Measurements from ENCODE around the gene SLIT3. TPM values are rescaled to one million over a fixed set of nuclear protein-coding genes. Genes with fewer than 3 reads are reported as not detected.
"Not testable (repeated sequence)": the region's sequence is repeated elsewhere in the genome, so short reads cannot be mapped to it uniquely, and the experiment has no call there.

SLIT3 gene
- total RNA-seq, 1 experiment from 2014 or later = 0.44 TPM

- Histone ChIP-seq H3K9ac (ENCODE audit: low read length) (no peak overlapping the region), H2AFZ (ENCODE audit: low read length) (no peak overlapping the region), H3K79me2 (ENCODE audit: low read length) (no peaks in the 10 kb centered on the region), H3K9me2 (replicated peaks; ENCODE audit: low read length) (no peaks in the 10 kb centered on the region), H3K27ac (ENCODE audit: low read length) (no peak overlapping the region), H3K4me2 (ENCODE audit: low read length) (no peak overlapping the region), H4K20me1 (ENCODE audit: low read length) (no peaks in the 10 kb centered on the region), H3F3A (ENCODE audit: low read length, unreplicated experiment) (no peaks in the 10 kb centered on the region), H3K4me3 (ENCODE audit: low read length) (no peak overlapping the region), H3K9me3 (ENCODE audit: low read length) (no peaks in the 10 kb centered on the region), H3K4me1 (ENCODE audit: insufficient read depth, low read length) (no peaks in the 10 kb centered on the region), H3K36me3 (ENCODE audit: low read depth, low read length) (no peaks in the 10 kb centered on the region), H3K27me3 (ENCODE audit: low read length) (no peaks in the 10 kb centered on the region)
- no peak for DNase-seq
- no peak for ATAC-seq
- TF ChIP-seq EZH2 (IDR thresholded peaks at IDR 0.05; ENCODE audit: low read length, unreplicated experiment) (no peak), EZH2phosphoT487 (IDR thresholded peaks at IDR 0.05; ENCODE audit: borderline replicate concordance, low read length) (no peak)
- TF ChIP-seq, protein P1, sequence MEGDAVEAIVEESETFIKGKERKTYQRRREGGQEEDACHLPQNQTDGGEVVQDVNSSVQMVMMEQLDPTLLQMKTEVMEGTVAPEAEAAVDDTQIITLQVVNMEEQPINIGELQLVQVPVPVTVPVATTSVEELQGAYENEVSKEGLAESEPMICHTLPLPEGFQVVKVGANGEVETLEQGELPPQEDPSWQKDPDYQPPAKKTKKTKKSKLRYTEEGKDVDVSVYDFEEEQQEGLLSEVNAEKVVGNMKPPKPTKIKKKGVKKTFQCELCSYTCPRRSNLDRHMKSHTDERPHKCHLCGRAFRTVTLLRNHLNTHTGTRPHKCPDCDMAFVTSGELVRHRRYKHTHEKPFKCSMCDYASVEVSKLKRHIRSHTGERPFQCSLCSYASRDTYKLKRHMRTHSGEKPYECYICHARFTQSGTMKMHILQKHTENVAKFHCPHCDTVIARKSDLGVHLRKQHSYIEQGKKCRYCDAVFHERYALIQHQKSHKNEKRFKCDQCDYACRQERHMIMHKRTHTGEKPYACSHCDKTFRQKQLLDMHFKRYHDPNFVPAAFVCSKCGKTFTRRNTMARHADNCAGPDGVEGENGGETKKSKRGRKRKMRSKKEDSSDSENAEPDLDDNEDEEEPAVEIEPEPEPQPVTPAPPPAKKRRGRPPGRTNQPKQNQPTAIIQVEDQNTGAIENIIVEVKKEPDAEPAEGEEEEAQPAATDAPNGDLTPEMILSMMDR (conservative IDR thresholded peaks at IDR 0.05; ENCODE audit: low read depth, low read length) = no peak
- POLR2A ChIA-PET (ENCODE audit: unreplicated experiment) = no interaction called here
- BruUV-seq (replicated peaks) = no TSS peak
- intact Hi-C loops (cut with micrococcal nuclease) = no loop called here
- CTCF ChIA-PET = no interaction called here
Measured at GRCh38 chr5:168637793-168638192, 663.1 kb downstream of the SLIT3 start.

DNA sequence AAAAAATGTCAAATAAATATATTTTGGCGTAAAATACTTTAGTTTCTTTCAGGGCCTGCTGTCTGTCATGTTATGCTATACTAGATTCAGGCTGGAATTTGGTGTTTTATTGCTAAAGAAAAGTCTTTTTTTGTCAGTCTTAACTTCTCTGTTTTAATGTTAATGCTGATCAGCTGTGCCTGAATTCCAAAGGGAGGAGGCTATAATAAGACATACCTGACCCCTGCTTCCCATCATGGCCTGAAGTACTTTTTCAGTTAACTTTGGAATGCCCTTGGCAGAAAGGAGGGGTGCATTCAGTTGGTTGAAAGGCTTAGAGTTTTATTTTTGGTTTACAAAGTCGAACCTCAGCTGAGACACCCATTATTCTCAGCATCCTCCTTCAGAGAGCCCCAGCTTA lies 663.7 kb downstream of the SLIT3 start:
- Histone ChIP-seq H3K27ac (ENCODE audit: low read length) (no peak overlapping the region), H3K4me1 (ENCODE audit: insufficient read depth, low read length) (no peaks in the 10 kb centered on the region), H3K27me3 (ENCODE audit: low read length) (no peaks in the 10 kb centered on the region), H3K9me2 (replicated peaks; ENCODE audit: low read length) (no peaks in the 10 kb centered on the region), H3K79me2 (ENCODE audit: low read length) (no peaks in the 10 kb centered on the region), H4K20me1 (ENCODE audit: low read length) (no peaks in the 10 kb centered on the region), H2AFZ (ENCODE audit: low read length) (no peak overlapping the region), H3K36me3 (ENCODE audit: low read depth, low read length) (no peaks in the 10 kb centered on the region), H3F3A (ENCODE audit: low read length, unreplicated experiment) (no peaks in the 10 kb centered on the region), H3K4me3 (ENCODE audit: low read length) (no peak overlapping the region), H3K9ac (ENCODE audit: low read length) (no peak overlapping the region), H3K4me2 (ENCODE audit: low read length) (no peak overlapping the region), H3K9me3 (ENCODE audit: low read length) (no peaks in the 10 kb centered on the region)
- POLR2A ChIA-PET (ENCODE audit: unreplicated experiment) = no interaction called here
- intact Hi-C loops (cut with micrococcal nuclease) = no loop called here
- no peak for ATAC-seq
- CTCF ChIA-PET = no interaction called here
- no TSS peak for BruUV-seq (replicated peaks)
- DNase-seq = no peak
- TF ChIP-seq, protein P1 (conservative IDR thresholded peaks at IDR 0.05; ENCODE audit: low read depth, low read length) = no peak
- TF ChIP-seq EZH2phosphoT487 (IDR thresholded peaks at IDR 0.05; ENCODE audit: borderline replicate concordance, low read length) (no peak), EZH2 (IDR thresholded peaks at IDR 0.05; ENCODE audit: low read length, unreplicated experiment) (no peak)

DNA sequence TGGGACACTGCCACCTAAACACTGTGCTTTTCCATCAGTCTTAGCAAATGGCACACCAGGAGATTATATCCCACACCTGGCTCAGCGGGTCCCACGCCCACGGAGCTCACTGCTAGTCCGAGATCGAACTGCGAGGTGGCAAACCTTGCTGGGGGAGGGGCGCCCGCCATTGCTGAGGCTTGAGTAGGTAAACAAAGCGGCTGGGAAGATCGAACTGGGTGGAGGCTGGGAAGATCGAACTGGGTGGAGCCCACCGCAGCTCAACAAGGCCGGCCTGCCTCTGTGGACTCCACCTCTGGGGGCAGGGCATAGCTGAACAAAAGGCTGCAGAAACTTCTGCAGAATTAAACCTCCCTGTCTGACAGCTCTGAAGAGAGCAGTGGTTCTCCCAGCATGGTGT lies 670.0 kb downstream of the SLIT3 start:
- H3K27ac ChIP-seq (ENCODE audit: low read length); H3K4me1 ChIP-seq (ENCODE audit: insufficient read depth, low read length); H3K9me3 ChIP-seq (ENCODE audit: low read length); POLR2A ChIA-PET (ENCODE audit: unreplicated experiment); H2AFZ ChIP-seq (ENCODE audit: low read length); H3F3A ChIP-seq (ENCODE audit: low read length, unreplicated experiment); H3K9ac ChIP-seq (ENCODE audit: low read length); H3K79me2 ChIP-seq (ENCODE audit: low read length); DNase-seq; H3K4me2 ChIP-seq (ENCODE audit: low read length); BruUV-seq (replicated peaks); H4K20me1 ChIP-seq (ENCODE audit: low read length); H3K4me3 ChIP-seq (ENCODE audit: low read length); H3K9me2 ChIP-seq (replicated peaks; ENCODE audit: low read length); intact Hi-C loops (cut with micrococcal nuclease); H3K36me3 ChIP-seq (ENCODE audit: low read depth, low read length); ATAC-seq; H3K27me3 ChIP-seq (ENCODE audit: low read length); CTCF ChIA-PET: not testable (repeated sequence)

Measured in PC-3 (cell line).